Tibial nerve (tissue), 4 donors: ENCODE data around the gene MAPK4.

Source experiments
- CTCF ChIP-seq, 5 experiments: fragments of 200-600 bp in 3 of 5; fragments of 450-650 bp in 2 of 5; sonication (generic) in 3 of 5; IDR thresholded peaks; one replicate each; pipeline ENCODE4 v1.5.1; 2016 to 2019; ENCODE audit warnings: antibody characterized with exemption in 5 of 5, mild to moderate bottlenecking in 3 of 5, moderate library complexity in 2 of 5
- EP300 ChIP-seq, 2 donors: sonication (generic); formaldehyde crosslinking; IDR thresholded peaks; one replicate each; pipeline ENCODE4 v1.6.1; 2017; ENCODE audit warnings: antibody characterized with exemption in 2 of 2, mild to moderate bottlenecking in 1 of 2
- POLR2A ChIP-seq, 2 donors: fragments of 450-650 bp; IDR thresholded peaks; one replicate each; pipeline ENCODE4 v1.6.1; 2017; ENCODE audit warnings: antibody characterized with exemption in 2 of 2, mild to moderate bottlenecking in 2 of 2, moderate library complexity in 2 of 2

GRCh38 chr18:50769463-50769862 is 209.6 kb downstream of the MAPK4 start:
- TF ChIP-seq CTCF (IDR thresholded peaks at IDR 0.05) (no peak), EP300 (IDR thresholded peaks at IDR 0.05) (no peak), POLR2A (IDR thresholded peaks at IDR 0.05) (no peak)
